ENCODE results near the gene AKIP1.

Gene AKIP1

GRCh38 chr11:8917157-8917825 lies 6.3 kb downstream of the AKIP1 start:
- Histone ChIP-seq H3K4me3 (peak overlapping the region; percentile 13), H3K27ac (peak overlapping the region; percentile 36 to 85)
- TF ChIP-seq CTCF (IDR thresholded peaks at IDR 0.05) = no peak
- DNase-seq (ENCODE audit: low spot score) = peak; percentile 12

GRCh38 chr11:8922691-8923090 lies 11.7 kb downstream of the AKIP1 start:
- H3K27ac ChIP-seq = no peak overlapping the region
- no peak for DNase-seq (ENCODE audit: low spot score)
- H3K4me3 ChIP-seq = no peak overlapping the region
- no peak for TF ChIP-seq CTCF (IDR thresholded peaks at IDR 0.05)

- DNase-seq (ENCODE audit: low spot score) = no peak
These were observed 14.7 kb downstream of the AKIP1 start for GRCh38 chr11:8925711-8926110.

GRCh38 chr11:8926236-8926635 lies 15.2 kb downstream of the AKIP1 start:
- TF ChIP-seq CTCF (IDR thresholded peaks at IDR 0.05) = no peak
- DNase-seq (ENCODE audit: low spot score) = no peak
- H3K27ac ChIP-seq = no peak overlapping the region
- H3K4me3 ChIP-seq = no peak overlapping the region

More at GRCh38 chr11:8925711-8926110, 14.7 kb downstream of the AKIP1 start:
- Histone ChIP-seq H3K27ac (no peak overlapping the region), H3K4me3 (no peak overlapping the region)
- no peak for TF ChIP-seq CTCF (IDR thresholded peaks at IDR 0.05)

GRCh38 chr11:8927233-8927632 lies 16.2 kb downstream of the AKIP1 start:
- no peak for TF ChIP-seq CTCF (IDR thresholded peaks at IDR 0.05)
- Histone ChIP-seq H3K27ac (no peak overlapping the region), H3K4me3 (no peak overlapping the region)
- DNase-seq (ENCODE audit: low spot score) = no peak

- Histone ChIP-seq H3K4me3 (no peak overlapping the region), H3K27ac (no peak overlapping the region)
- no peak for TF ChIP-seq CTCF (IDR thresholded peaks at IDR 0.05)
- no peak for DNase-seq (ENCODE audit: low spot score)
These were observed 17.2 kb downstream of the AKIP1 start for GRCh38 chr11:8928205-8928604.

- no peak overlapping the region for H3K4me3 ChIP-seq
- TF ChIP-seq CTCF (IDR thresholded peaks at IDR 0.05) = no peak
- no peak overlapping the region for H3K27ac ChIP-seq
- DNase-seq (ENCODE audit: low spot score) = no peak
These were observed 18.1 kb downstream of the AKIP1 start for GRCh38 chr11:8928981-8929615.
